ENCODE results near the gene DYNC2LI1.

DNA sequence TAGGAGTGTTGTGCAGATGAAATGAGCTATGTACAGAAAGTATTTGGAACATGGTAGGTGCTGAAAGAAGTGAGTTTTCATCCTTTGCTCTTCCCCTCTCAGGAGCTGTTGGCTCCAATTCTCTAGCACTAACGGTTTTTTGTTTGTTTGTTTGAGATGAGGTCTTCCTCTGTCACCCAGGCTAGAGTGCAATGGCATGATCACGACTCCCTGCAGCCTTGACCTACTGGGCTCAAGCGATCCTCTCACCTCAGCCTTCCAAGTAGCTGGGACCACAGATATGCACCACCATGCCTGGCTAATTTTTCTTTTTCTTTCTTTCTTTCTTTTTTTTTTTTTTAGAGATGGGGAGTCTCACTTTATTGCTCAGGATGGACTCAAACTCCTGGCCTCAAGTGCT is 52.0 kb downstream of the DYNC2LI1 start:
- TF ChIP-seq, protein P1, sequence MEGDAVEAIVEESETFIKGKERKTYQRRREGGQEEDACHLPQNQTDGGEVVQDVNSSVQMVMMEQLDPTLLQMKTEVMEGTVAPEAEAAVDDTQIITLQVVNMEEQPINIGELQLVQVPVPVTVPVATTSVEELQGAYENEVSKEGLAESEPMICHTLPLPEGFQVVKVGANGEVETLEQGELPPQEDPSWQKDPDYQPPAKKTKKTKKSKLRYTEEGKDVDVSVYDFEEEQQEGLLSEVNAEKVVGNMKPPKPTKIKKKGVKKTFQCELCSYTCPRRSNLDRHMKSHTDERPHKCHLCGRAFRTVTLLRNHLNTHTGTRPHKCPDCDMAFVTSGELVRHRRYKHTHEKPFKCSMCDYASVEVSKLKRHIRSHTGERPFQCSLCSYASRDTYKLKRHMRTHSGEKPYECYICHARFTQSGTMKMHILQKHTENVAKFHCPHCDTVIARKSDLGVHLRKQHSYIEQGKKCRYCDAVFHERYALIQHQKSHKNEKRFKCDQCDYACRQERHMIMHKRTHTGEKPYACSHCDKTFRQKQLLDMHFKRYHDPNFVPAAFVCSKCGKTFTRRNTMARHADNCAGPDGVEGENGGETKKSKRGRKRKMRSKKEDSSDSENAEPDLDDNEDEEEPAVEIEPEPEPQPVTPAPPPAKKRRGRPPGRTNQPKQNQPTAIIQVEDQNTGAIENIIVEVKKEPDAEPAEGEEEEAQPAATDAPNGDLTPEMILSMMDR (conservative IDR thresholded peaks at IDR 0.05 in 1 of 2, IDR thresholded peaks at IDR 0.05 in 1 of 2; ENCODE audit: extremely low read depth in 1 of 2, insufficient read depth in 1 of 2, low read depth in 1 of 2, low read length in 2 of 2) = no peak
- TF ChIP-seq EZH2 (IDR thresholded peaks at IDR 0.05; ENCODE audit: borderline replicate concordance, low read length) = no peak

All from mammary epithelial cell (primary cell).